ENCODE data around the gene ATP1B1. TPM values are rescaled to one million over a fixed set of nuclear protein-coding genes. Genes with fewer than 3 reads are reported as not detected.

Gene ATP1B1
- total and polyA plus RNA-seq, 8 donors, result 93.4 to 213 (median 166) TPM

- FAIRE-seq, result no peak
- H3K27me3 ChIP-seq, result no peaks in the 10 kb centered on the region
- H3K27ac ChIP-seq, result peak overlapping the region in 2 of 4 donors; percentile 34 to 59
- 24 to 26% methylated on average over 7 of the region's 7 CpGs for WGBS, 2 donors
- peak in 3 of 4 donors; percentile 27 to 64 (median 41) for ATAC-seq
- H3K4me1 ChIP-seq, result peaks cover 39 to 48% (median 45%) of the 10 kb centered on the region in 3 donors
- H3K4me3 ChIP-seq, result no peak overlapping the region
- no peak for DNase-seq
- intact Hi-C loops (cut with DNase I), result no loop called here
- no peaks in the 10 kb centered on the region for H3K36me3 ChIP-seq
- no peak for TF ChIP-seq CTCF (IDR thresholded peaks at IDR 0.05)
- H3K9me3 ChIP-seq, result no peaks in the 10 kb centered on the region
Measured at GRCh38 chr1:169144941-169145626, 38.6 kb downstream of the ATP1B1 start.

GRCh38 chr1:169146576-169147214 is 40.2 kb downstream of the ATP1B1 start:
- Histone ChIP-seq H3K27ac (peak overlapping the region in 1 of 4 donors; percentile 67), H3K27me3 (no peaks in the 10 kb centered on the region), H3K9me3 (no peaks in the 10 kb centered on the region), H3K4me1 (peaks cover 39 to 48% (median 45%) of the 10 kb centered on the region in 3 donors), H3K36me3 (no peaks in the 10 kb centered on the region), H3K4me3 (no peak overlapping the region)
- DNase-seq (no peak), FAIRE-seq (no peak), ATAC-seq (peak in 2 of 4 donors; percentile 14 to 26)
- TF ChIP-seq CTCF (IDR thresholded peaks at IDR 0.05), result no peak
- intact Hi-C loops (cut with DNase I), result no loop called here
- WGBS, 2 donors, result 85 to 92% methylated on average over 1 of the region's 1 CpG

- no peaks in the 10 kb centered on the region for H3K27me3 ChIP-seq
- no peak for TF ChIP-seq CTCF (IDR thresholded peaks at IDR 0.05)
- 36 to 41% methylated on average over 5 of the region's 5 CpGs for WGBS, 2 donors
- H3K36me3 ChIP-seq, result no peaks in the 10 kb centered on the region
- H3K4me3 ChIP-seq, result no peak overlapping the region
- no peaks in the 10 kb centered on the region for H3K9me3 ChIP-seq
- ATAC-seq (peak; percentile 81 to 90 (median 88)), DNase-seq (peak in 3 of 6 donors; percentile 29 to 42 (median 31)), FAIRE-seq (no peak)
- H3K4me1 ChIP-seq, result peaks cover 39 to 48% (median 45%) of the 10 kb centered on the region in 3 donors
- peak overlapping the region in 2 of 4 donors; percentile 67 to 68 for H3K27ac ChIP-seq
- intact Hi-C loops (cut with DNase I), result no loop called here
Measured at GRCh38 chr1:169148472-169149252, 42.2 kb downstream of the ATP1B1 start.

GRCh38 chr1:169149555-169150286 is 43.2 kb downstream of the ATP1B1 start:
- no peak for ATAC-seq
- 78 to 80% methylated on average over 2 of the region's 2 CpGs for WGBS, 2 donors
- H3K27ac ChIP-seq, result no peak overlapping the region
- no peaks in the 10 kb centered on the region for H3K9me3 ChIP-seq
- no peak for DNase-seq
- H3K27me3 ChIP-seq, result no peaks in the 10 kb centered on the region
- intact Hi-C loops (cut with DNase I), result no loop called here
- TF ChIP-seq CTCF (IDR thresholded peaks at IDR 0.05), result no peak
- peaks cover 33 to 43% (median 39%) of the 10 kb centered on the region in 3 donors for H3K4me1 ChIP-seq
- no peak overlapping the region for H3K4me3 ChIP-seq
- FAIRE-seq, result no peak
- H3K36me3 ChIP-seq, result no peaks in the 10 kb centered on the region

Measured in pancreas (tissue), 10 donors.